Lower lobe of right lung (tissue), 2 donors: Measurements from ENCODE around the gene CLEC2D. TPM values are rescaled to one million over a fixed set of nuclear protein-coding genes. Genes with fewer than 3 reads are reported as not detected.
"Not testable (repeated sequence)": the region's sequence is repeated elsewhere in the genome, so short reads cannot be mapped to it uniquely, and the experiment has no call there.

ENCODE experiments used
- ATAC-seq, 2 donors: fragments of 200-7000 bp; cut with Tn5 transposase; one replicate each; pipeline ENCODE4 v1.9.1; 2020 to 2022; ENCODE audit warnings: mild to moderate bottlenecking in 2 of 2, moderate library complexity in 2 of 2
- DNase-seq: peaks from one replicate; pipeline ENCODE4 v3.0.0-alpha.2; 2020
- H3K27ac ChIP-seq: fragments of 200-600 bp; one replicate; pipeline ENCODE4 v1.8.0; 2022
- H3K27me3 ChIP-seq: fragments of 200-600 bp; one replicate; pipeline ENCODE4 v1.8.0; 2022; ENCODE audit warnings: low read depth
- H3K36me3 ChIP-seq: fragments of 200-600 bp; one replicate; pipeline ENCODE4 v1.8.0; 2022; ENCODE audit warnings: mild to moderate bottlenecking
- H3K4me1 ChIP-seq: fragments of 200-600 bp; one replicate; pipeline ENCODE4 v1.8.0; 2022
- H3K4me3 ChIP-seq: fragments of 200-600 bp; one replicate; pipeline ENCODE4 v1.8.0; 2022; ENCODE audit warnings: mild to moderate bottlenecking
- H3K9me3 ChIP-seq: fragments of 200-600 bp; one replicate; pipeline ENCODE4 v1.8.0; 2022
- CTCF ChIP-seq: fragments of 200-600 bp; IDR thresholded peaks from one replicate; pipeline ENCODE4 v1.8.0; 2022; ENCODE audit warnings: antibody characterized with exemption, mild to moderate bottlenecking
- intact Hi-C: fragments of 100-400 bp; cut with DNase I; formaldehyde crosslinking; loops from one replicate; pipeline ENCODE4 v1.11.0; 2022
- total RNA-seq: library from RNA; stranded (reverse); fragmentation: NEBNext Ultra II Directional; extraction: Animal tissue kit (Norgen Biotek cat#: 25700); gene quantifications from one replicate; pipeline ENCODE4 v1.2.1, GENCODE V29; 2021
- donor health status: DM: no; HTN: yes; CAD: no; lungs with severe emphysema.

CLEC2D gene
- total RNA-seq, 1 donor from 2014 or later, result 13.9 TPM

GRCh38 chr12:9699269-9699897 lies 29.9 kb downstream of the CLEC2D start:
- H3K9me3 ChIP-seq, result no peaks in the 10 kb centered on the region
- no peak overlapping the region for H3K27ac ChIP-seq
- no peaks in the 10 kb centered on the region for H3K27me3 ChIP-seq
- H3K36me3 ChIP-seq, result peaks cover 5% of the 10 kb centered on the region
- H3K4me3 ChIP-seq, result no peak overlapping the region
- intact Hi-C loops, result no loop called here
- TF ChIP-seq CTCF, result no peak
- DNase-seq (no peak), ATAC-seq (no peak)
- peaks cover 28% of the 10 kb centered on the region for H3K4me1 ChIP-seq

- peak in 1 of 2 donors; percentile 60 for ATAC-seq
- H3K4me1 ChIP-seq, result peaks cover 23% of the 10 kb centered on the region
- no peak overlapping the region for H3K27ac ChIP-seq
- no peak overlapping the region for H3K4me3 ChIP-seq
- no peak for DNase-seq
- intact Hi-C loops, result no loop called here
- H3K9me3 ChIP-seq, result no peaks in the 10 kb centered on the region
- TF ChIP-seq CTCF, result no peak
- no peaks in the 10 kb centered on the region for H3K27me3 ChIP-seq
- H3K36me3 ChIP-seq, result peaks cover 1% of the 10 kb centered on the region
Measured at GRCh38 chr12:9699898-9700605, 30.5 kb downstream of the CLEC2D start.

- DNase-seq (no peak), ATAC-seq (no peak)
- H3K27ac ChIP-seq, result no peak overlapping the region
- no peak overlapping the region for H3K4me3 ChIP-seq
- no peaks in the 10 kb centered on the region for H3K36me3 ChIP-seq
- H3K9me3 ChIP-seq, result no peaks in the 10 kb centered on the region
- H3K4me1 ChIP-seq, result peaks cover 23% of the 10 kb centered on the region
- no peaks in the 10 kb centered on the region for H3K27me3 ChIP-seq
- TF ChIP-seq CTCF, result no peak
- intact Hi-C loops, result no loop called here
Measured at GRCh38 chr12:9700606-9700956, 31.1 kb downstream of the CLEC2D start.

- Histone ChIP-seq H3K27me3 (no peaks in the 10 kb centered on the region), H3K9me3 (no peaks in the 10 kb centered on the region), H3K4me3 (no peak overlapping the region), H3K4me1 (peaks cover 23% of the 10 kb centered on the region), H3K36me3 (no peaks in the 10 kb centered on the region), H3K27ac (no peak overlapping the region)
- no peak for TF ChIP-seq CTCF
- ATAC-seq (peak; percentile 16 to 19), DNase-seq (no peak)
- intact Hi-C loops, result no loop called here
Measured at GRCh38 chr12:9701380-9702154, 32.1 kb downstream of the CLEC2D start.

- intact Hi-C loops, result no loop called here
- H3K4me3 ChIP-seq, result no peak overlapping the region
- H3K9me3 ChIP-seq, result no peaks in the 10 kb centered on the region
- no peak for TF ChIP-seq CTCF
- DNase-seq, result no peak
- H3K27me3 ChIP-seq, result no peaks in the 10 kb centered on the region
- no peak overlapping the region for H3K27ac ChIP-seq
- H3K4me1 ChIP-seq, result peaks cover 23% of the 10 kb centered on the region
- no peaks in the 10 kb centered on the region for H3K36me3 ChIP-seq
- peak; percentile 23 to 26 for ATAC-seq
Measured at GRCh38 chr12:9702255-9702654, 32.7 kb downstream of the CLEC2D start.

GRCh38 chr12:9704561-9704960 lies 35.0 kb downstream of the CLEC2D start:
- H3K27ac ChIP-seq, intact Hi-C loops, ATAC-seq, H3K4me3 ChIP-seq, H3K36me3 ChIP-seq, H3K27me3 ChIP-seq, DNase-seq, H3K9me3 ChIP-seq: not testable (repeated sequence)
- peaks cover 10% of the 10 kb centered on the region for H3K4me1 ChIP-seq
